A549 (cell line): Measurements from ENCODE around the gene ADGRL3.

Experiments
- BHLHE40 ChIP-seq: IDR thresholded peaks from 2 replicates; pipeline ENCODE4 v1.6.1; 2012; ENCODE audit warnings: low read depth, low read length, inconsistent platforms
- CBX2 ChIP-seq: fragments of 200-600 bp; sonication (generic); IDR thresholded peaks from 2 replicates; pipeline ENCODE4 v1.6.1; 2016; ENCODE audit warnings: low read depth, mild to moderate bottlenecking, borderline replicate concordance
- EHMT2 ChIP-seq: fragments of 200-600 bp; sonication (generic); IDR thresholded peaks from 2 replicates; pipeline ENCODE4 v1.6.1; 2016; ENCODE audit warnings: antibody characterized with exemption, low read depth, mild to moderate bottlenecking, moderate library complexity
- EP300 ChIP-seq, 2 experiments: fragments of >200 bp; sonication (Bioruptor Twin); formaldehyde crosslinking; IDR thresholded peaks; 2 replicates in 1 of 2; 3 replicates in 1 of 2; pipeline ENCODE4 v1.6.1; 2016 to 2017
- FOSB ChIP-seq: fragments of 250-450 bp; sonication (Bioruptor Pico); IDR thresholded peaks from 2 replicates; pipeline ENCODE4 v1.5.0; 2020; ENCODE audit warnings: mild to moderate bottlenecking, moderate library complexity
- NPAS2 ChIP-seq: fragments of 250-450 bp; sonication (Bioruptor Pico); IDR thresholded peaks from 2 replicates; pipeline ENCODE4 v1.8.0; 2022; ENCODE audit warnings: mild to moderate bottlenecking, moderate library complexity, borderline replicate concordance
- PBX3 ChIP-seq: IDR thresholded peaks from 2 replicates; pipeline ENCODE4 v1.6.1; 2012
- POLR2AphosphoS2 ChIP-seq: conservative IDR thresholded peaks from 2 replicates; pipeline ENCODE4 v1.6.1; 2012; ENCODE audit warnings: low read length, improper control_type of control experiment, inconsistent platforms
- RAD21 ChIP-seq, 2 experiments: fragments of >200 bp in 1 of 2; sonication (Bioruptor Twin) in 1 of 2; formaldehyde crosslinking in 1 of 2; IDR thresholded peaks in 1 of 2; conservative IDR thresholded peaks in 1 of 2; 2 replicates in 1 of 2; 3 replicates in 1 of 2; pipeline ENCODE4 v1.6.1; 2012 to 2018; ENCODE audit warnings: inconsistent platforms in 1 of 2
- RCOR1 ChIP-seq: fragments of 150-350 bp; IDR thresholded peaks from 2 replicates; pipeline ENCODE4 v1.6.1; 2014; ENCODE audit warnings: antibody characterized with exemption, low read length, low read depth
- TF ChIP-seq, protein P1 (sequence below): fragments of >200 bp; sonication (Bioruptor Twin); formaldehyde crosslinking; IDR thresholded peaks from 3 replicates; pipeline ENCODE4 v1.5.1; 2016
- TF ChIP-seq, protein P2 (sequence below): fragments of 200-600 bp; sonication (generic); IDR thresholded peaks from 2 replicates; pipeline ENCODE4 v1.6.1; 2016; ENCODE audit warnings: antibody characterized with exemption, mild to moderate bottlenecking, moderate library complexity
- TF ChIP-seq, protein P3 (sequence below): IDR thresholded peaks from 2 replicates; pipeline ENCODE4 v1.6.1; 2012
- TF ChIP-seq, protein P4 (sequence below): fragments of >200 bp; sonication (Bioruptor Twin); formaldehyde crosslinking; IDR thresholded peaks from 3 replicates; pipeline ENCODE4 v1.6.1; 2016

DNA sequence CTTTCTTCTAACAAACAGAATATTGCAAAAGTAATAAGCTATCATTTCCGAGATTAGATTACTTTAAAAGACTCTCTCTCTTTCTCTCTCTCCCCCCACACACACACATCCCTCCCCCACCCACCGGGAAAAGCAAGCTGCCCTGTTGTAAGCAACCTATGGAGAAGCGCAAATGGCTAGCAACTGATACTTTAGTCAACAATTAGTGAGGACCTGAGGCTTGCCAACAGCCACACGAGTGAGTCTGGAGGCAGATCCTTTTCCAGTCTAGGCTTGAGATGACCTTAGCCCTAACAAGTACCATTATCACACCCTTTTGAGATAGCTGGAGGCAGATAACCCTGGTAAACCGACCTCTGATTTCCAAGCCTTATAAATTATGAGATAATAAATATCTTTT is 19.7 kb upstream of the ADGRL3 start:
- TF ChIP-seq, protein P1, sequence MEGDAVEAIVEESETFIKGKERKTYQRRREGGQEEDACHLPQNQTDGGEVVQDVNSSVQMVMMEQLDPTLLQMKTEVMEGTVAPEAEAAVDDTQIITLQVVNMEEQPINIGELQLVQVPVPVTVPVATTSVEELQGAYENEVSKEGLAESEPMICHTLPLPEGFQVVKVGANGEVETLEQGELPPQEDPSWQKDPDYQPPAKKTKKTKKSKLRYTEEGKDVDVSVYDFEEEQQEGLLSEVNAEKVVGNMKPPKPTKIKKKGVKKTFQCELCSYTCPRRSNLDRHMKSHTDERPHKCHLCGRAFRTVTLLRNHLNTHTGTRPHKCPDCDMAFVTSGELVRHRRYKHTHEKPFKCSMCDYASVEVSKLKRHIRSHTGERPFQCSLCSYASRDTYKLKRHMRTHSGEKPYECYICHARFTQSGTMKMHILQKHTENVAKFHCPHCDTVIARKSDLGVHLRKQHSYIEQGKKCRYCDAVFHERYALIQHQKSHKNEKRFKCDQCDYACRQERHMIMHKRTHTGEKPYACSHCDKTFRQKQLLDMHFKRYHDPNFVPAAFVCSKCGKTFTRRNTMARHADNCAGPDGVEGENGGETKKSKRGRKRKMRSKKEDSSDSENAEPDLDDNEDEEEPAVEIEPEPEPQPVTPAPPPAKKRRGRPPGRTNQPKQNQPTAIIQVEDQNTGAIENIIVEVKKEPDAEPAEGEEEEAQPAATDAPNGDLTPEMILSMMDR, result no peak
- no peak for TF ChIP-seq NPAS2 (CRISPR knock-in tag)
- TF ChIP-seq RAD21 (conservative IDR thresholded peaks at IDR 0.05 in 1 of 2, IDR thresholded peaks at IDR 0.05 in 1 of 2), result no peak
- TF ChIP-seq FOSB (CRISPR knock-in tag), result no peak
- TF ChIP-seq, protein P2, sequence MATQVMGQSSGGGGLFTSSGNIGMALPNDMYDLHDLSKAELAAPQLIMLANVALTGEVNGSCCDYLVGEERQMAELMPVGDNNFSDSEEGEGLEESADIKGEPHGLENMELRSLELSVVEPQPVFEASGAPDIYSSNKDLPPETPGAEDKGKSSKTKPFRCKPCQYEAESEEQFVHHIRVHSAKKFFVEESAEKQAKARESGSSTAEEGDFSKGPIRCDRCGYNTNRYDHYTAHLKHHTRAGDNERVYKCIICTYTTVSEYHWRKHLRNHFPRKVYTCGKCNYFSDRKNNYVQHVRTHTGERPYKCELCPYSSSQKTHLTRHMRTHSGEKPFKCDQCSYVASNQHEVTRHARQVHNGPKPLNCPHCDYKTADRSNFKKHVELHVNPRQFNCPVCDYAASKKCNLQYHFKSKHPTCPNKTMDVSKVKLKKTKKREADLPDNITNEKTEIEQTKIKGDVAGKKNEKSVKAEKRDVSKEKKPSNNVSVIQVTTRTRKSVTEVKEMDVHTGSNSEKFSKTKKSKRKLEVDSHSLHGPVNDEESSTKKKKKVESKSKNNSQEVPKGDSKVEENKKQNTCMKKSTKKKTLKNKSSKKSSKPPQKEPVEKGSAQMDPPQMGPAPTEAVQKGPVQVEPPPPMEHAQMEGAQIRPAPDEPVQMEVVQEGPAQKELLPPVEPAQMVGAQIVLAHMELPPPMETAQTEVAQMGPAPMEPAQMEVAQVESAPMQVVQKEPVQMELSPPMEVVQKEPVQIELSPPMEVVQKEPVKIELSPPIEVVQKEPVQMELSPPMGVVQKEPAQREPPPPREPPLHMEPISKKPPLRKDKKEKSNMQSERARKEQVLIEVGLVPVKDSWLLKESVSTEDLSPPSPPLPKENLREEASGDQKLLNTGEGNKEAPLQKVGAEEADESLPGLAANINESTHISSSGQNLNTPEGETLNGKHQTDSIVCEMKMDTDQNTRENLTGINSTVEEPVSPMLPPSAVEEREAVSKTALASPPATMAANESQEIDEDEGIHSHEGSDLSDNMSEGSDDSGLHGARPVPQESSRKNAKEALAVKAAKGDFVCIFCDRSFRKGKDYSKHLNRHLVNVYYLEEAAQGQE, result no peak
- TF ChIP-seq PBX3, result no peak
- no peak for TF ChIP-seq EHMT2
- no peak for TF ChIP-seq CBX2
- TF ChIP-seq RCOR1, result no peak
- no peak for TF ChIP-seq EP300 (IDR thresholded peaks at IDR 0.05)
- TF ChIP-seq, protein P3, sequence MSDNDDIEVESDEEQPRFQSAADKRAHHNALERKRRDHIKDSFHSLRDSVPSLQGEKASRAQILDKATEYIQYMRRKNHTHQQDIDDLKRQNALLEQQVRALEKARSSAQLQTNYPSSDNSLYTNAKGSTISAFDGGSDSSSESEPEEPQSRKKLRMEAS, result no peak
- TF ChIP-seq BHLHE40, result no peak
- TF ChIP-seq POLR2AphosphoS2, result no peak
- TF ChIP-seq, protein P4, sequence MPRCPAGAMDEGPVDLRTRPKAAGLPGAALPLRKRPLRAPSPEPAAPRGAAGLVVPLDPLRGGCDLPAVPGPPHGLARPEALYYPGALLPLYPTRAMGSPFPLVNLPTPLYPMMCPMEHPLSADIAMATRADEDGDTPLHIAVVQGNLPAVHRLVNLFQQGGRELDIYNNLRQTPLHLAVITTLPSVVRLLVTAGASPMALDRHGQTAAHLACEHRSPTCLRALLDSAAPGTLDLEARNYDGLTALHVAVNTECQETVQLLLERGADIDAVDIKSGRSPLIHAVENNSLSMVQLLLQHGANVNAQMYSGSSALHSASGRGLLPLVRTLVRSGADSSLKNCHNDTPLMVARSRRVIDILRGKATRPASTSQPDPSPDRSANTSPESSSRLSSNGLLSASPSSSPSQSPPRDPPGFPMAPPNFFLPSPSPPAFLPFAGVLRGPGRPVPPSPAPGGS, result no peak
